SK-N-SH (cell line): ENCODE measurements around the gene TMEM190.

ENCODE experiments used
- EZH2phosphoT487 ChIP-seq: fragments of 200-600 bp; sonication (generic); IDR thresholded peaks from 2 replicates; pipeline ENCODE4 v1.6.1; 2017; ENCODE audit warnings: low read depth, mixed run types, mild to moderate bottlenecking, antibody characterized with exemption, moderate library complexity, borderline replicate concordance
- FOSL2 ChIP-seq: IDR thresholded peaks from 2 replicates; pipeline ENCODE4 v1.4.0; 2012; ENCODE audit warnings: low read depth, mild to moderate bottlenecking, moderate library complexity, borderline replicate concordance
- GATA2 ChIP-seq: sonication (generic); formaldehyde crosslinking; IDR thresholded peaks from 2 replicates; pipeline ENCODE4 v1.5.0; 2020; ENCODE audit warnings: mild to moderate bottlenecking, missing genetic modification reagents
- MEF2A ChIP-seq: IDR thresholded peaks from 2 replicates; pipeline ENCODE4 v1.4.0; 2012; ENCODE audit warnings: low read depth, borderline replicate concordance
- NRF1 ChIP-seq: IDR thresholded peaks from 2 replicates; pipeline ENCODE4 v1.6.1; 2012; ENCODE audit warnings: low read depth, mild to moderate bottlenecking, low read length
- POLR2AphosphoS5 ChIP-seq: IDR thresholded peaks from 2 replicates; pipeline ENCODE4 v1.6.1; 2012; ENCODE audit warnings: low read depth, low read length
- RAD21 ChIP-seq: IDR thresholded peaks from 2 replicates; pipeline ENCODE4 v1.6.1; 2012; ENCODE audit warnings: mild to moderate bottlenecking, low read length
- RFX5 ChIP-seq: IDR thresholded peaks from 2 replicates; pipeline ENCODE4 v1.6.1; 2012; ENCODE audit warnings: mild to moderate bottlenecking, improper control_type of control experiment, low read length
- SMC3 ChIP-seq: IDR thresholded peaks from 2 replicates; pipeline ENCODE4 v1.6.1; 2012; ENCODE audit warnings: low read depth, low read length, improper control_type of control experiment
- TAF1 ChIP-seq: IDR thresholded peaks from 2 replicates; pipeline ENCODE4 v1.6.1; 2012; ENCODE audit warnings: low read depth, mild to moderate bottlenecking, low read length, moderate library complexity, borderline replicate concordance
- TCF12 ChIP-seq: IDR thresholded peaks from 2 replicates; pipeline ENCODE4 v1.4.0; 2012
- USF1 ChIP-seq: IDR thresholded peaks from 2 replicates; pipeline ENCODE4 v1.4.0; 2012; ENCODE audit warnings: low read depth, borderline replicate concordance
- ZBTB33 ChIP-seq: IDR thresholded peaks from 2 replicates; pipeline ENCODE4 v1.4.0; 2012; ENCODE audit warnings: low read depth, borderline replicate concordance
- TF ChIP-seq, protein P1 (sequence below): fragments of 200-600 bp; sonication (generic); IDR thresholded peaks from 2 replicates; pipeline ENCODE4 v1.6.1; 2017; ENCODE audit warnings: antibody characterized with exemption, mild to moderate bottlenecking, moderate library complexity

DNA sequence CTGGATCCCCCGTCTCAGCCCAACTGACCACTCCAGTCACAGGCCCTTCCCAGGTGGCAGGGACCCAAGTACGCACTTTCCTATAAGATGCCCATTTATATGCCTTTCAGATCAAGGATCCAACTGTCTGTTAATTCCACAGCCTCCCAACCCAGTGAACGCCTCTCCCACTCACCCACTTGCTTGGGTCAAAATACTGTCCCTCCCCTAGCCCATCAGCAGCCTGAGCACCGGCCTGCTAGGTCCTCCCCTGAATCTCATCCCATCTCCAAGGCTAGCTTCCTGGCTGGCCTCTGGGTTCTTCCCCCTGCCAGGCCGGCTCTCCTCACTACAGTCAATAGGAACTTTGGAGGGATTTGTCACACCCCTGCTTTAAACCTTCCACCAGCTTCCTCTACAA is 29.0 kb downstream of the TMEM190 start:
- no peak for TF ChIP-seq POLR2AphosphoS5
- TF ChIP-seq USF1 = no peak
- no peak for TF ChIP-seq NRF1
- TF ChIP-seq, protein P1, sequence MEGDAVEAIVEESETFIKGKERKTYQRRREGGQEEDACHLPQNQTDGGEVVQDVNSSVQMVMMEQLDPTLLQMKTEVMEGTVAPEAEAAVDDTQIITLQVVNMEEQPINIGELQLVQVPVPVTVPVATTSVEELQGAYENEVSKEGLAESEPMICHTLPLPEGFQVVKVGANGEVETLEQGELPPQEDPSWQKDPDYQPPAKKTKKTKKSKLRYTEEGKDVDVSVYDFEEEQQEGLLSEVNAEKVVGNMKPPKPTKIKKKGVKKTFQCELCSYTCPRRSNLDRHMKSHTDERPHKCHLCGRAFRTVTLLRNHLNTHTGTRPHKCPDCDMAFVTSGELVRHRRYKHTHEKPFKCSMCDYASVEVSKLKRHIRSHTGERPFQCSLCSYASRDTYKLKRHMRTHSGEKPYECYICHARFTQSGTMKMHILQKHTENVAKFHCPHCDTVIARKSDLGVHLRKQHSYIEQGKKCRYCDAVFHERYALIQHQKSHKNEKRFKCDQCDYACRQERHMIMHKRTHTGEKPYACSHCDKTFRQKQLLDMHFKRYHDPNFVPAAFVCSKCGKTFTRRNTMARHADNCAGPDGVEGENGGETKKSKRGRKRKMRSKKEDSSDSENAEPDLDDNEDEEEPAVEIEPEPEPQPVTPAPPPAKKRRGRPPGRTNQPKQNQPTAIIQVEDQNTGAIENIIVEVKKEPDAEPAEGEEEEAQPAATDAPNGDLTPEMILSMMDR = no peak
- no peak for TF ChIP-seq RAD21
- TF ChIP-seq TAF1 = no peak
- TF ChIP-seq EZH2phosphoT487 = no peak
- no peak for TF ChIP-seq GATA2 (CRISPR knock-in tag)
- TF ChIP-seq FOSL2 = no peak
- TF ChIP-seq MEF2A = no peak
- no peak for TF ChIP-seq RFX5
- no peak for TF ChIP-seq TCF12
- TF ChIP-seq SMC3 = no peak
- TF ChIP-seq ZBTB33 = no peak
